ENCODE results near the gene RAD51B.

Gene RAD51B

GRCh38 chr14:68636597-68636996, 817.0 kb downstream of the RAD51B start:
- no peak overlapping the region for H2AFZ ChIP-seq
- no peaks in the 10 kb centered on the region for H3K27me3 ChIP-seq (ENCODE audit: control insufficient read depth, insufficient read depth, low read length)
- no peak overlapping the region for H3K4me3 ChIP-seq (ENCODE audit: low read depth, low read length)
- no peak overlapping the region for H3K27ac ChIP-seq
- no peaks in the 10 kb centered on the region for H3K9me3 ChIP-seq (ENCODE audit: control insufficient read depth, low read length)
- TF ChIP-seq, protein P1, sequence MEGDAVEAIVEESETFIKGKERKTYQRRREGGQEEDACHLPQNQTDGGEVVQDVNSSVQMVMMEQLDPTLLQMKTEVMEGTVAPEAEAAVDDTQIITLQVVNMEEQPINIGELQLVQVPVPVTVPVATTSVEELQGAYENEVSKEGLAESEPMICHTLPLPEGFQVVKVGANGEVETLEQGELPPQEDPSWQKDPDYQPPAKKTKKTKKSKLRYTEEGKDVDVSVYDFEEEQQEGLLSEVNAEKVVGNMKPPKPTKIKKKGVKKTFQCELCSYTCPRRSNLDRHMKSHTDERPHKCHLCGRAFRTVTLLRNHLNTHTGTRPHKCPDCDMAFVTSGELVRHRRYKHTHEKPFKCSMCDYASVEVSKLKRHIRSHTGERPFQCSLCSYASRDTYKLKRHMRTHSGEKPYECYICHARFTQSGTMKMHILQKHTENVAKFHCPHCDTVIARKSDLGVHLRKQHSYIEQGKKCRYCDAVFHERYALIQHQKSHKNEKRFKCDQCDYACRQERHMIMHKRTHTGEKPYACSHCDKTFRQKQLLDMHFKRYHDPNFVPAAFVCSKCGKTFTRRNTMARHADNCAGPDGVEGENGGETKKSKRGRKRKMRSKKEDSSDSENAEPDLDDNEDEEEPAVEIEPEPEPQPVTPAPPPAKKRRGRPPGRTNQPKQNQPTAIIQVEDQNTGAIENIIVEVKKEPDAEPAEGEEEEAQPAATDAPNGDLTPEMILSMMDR (IDR thresholded peaks at IDR 0.05) = no peak
- peak overlapping the region; percentile 25 for H3K4me2 ChIP-seq (ENCODE audit: low read length)
- no peaks in the 10 kb centered on the region for H3K79me2 ChIP-seq
- H3K4me1 ChIP-seq = no peaks in the 10 kb centered on the region
- no peaks in the 10 kb centered on the region for H3K36me3 ChIP-seq (ENCODE audit: control insufficient read depth, insufficient read depth, low read length)
- H3K9ac ChIP-seq = no peak overlapping the region

DNA sequence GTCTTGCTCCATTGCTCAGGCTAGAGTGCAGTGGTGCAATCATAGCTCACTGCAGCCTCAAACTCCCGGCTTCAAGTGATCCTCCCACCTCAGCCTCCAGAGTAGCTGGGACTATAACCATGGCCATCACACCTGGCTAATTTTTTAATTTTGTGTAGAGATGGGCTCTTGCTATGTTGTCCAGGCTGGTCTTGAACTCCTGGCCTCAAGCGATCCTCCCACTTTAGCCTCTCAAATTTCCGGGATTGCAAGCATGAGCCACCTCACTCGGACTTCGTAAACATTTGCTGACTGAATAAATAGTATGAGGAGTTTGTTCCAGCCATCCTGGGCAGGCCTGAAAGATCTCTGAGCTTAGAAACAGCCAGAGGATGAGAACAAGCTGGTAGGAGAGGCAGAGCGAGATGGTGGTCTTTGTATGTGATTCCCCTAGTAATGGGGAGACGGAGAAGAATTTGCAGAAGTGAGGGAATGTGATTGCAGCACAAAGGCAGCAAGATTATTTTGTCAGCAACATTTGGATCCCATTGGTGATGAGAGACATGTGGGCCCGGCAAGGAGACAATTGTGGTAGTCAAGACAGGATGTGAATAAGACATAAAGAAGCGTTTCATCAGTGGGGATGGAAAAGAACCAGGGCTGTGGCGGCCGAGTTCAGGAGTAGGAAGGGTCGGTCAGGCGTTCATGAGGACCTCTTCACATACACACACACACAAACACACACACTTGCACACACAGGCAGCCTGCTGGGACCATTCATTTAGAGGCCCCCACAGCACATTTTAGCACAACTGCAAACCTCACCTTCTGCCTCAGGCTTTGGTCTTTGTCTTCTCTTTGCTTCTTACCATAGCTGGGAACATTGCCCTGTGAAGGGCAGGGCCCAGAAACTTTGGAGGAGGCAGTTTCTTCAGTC, 817.8 kb downstream of the RAD51B start:
- H3K4me3 ChIP-seq (ENCODE audit: low read depth, low read length) = no peak overlapping the region
- no peaks in the 10 kb centered on the region for H3K9me3 ChIP-seq (ENCODE audit: control insufficient read depth, low read length)
- H2AFZ ChIP-seq = no peak overlapping the region
- TF ChIP-seq, protein P1 (IDR thresholded peaks at IDR 0.05) = no peak
- H3K4me2 ChIP-seq (ENCODE audit: low read length) = no peak overlapping the region
- no peaks in the 10 kb centered on the region for H3K4me1 ChIP-seq
- no peaks in the 10 kb centered on the region for H3K36me3 ChIP-seq (ENCODE audit: control insufficient read depth, insufficient read depth, low read length)
- no peak overlapping the region for H3K27ac ChIP-seq
- H3K79me2 ChIP-seq = no peaks in the 10 kb centered on the region
- H3K9ac ChIP-seq = no peak overlapping the region
- no peaks in the 10 kb centered on the region for H3K27me3 ChIP-seq (ENCODE audit: control insufficient read depth, insufficient read depth, low read length)

- no peak overlapping the region for H3K9ac ChIP-seq
- TF ChIP-seq, protein P1 (IDR thresholded peaks at IDR 0.05) = no peak
Observed at GRCh38 chr14:68638141-68638999, 818.8 kb downstream of the RAD51B start.

GRCh38 chr14:68639000-68639757, 819.6 kb downstream of the RAD51B start:
- Histone ChIP-seq H3K27me3 (ENCODE audit: control insufficient read depth, insufficient read depth, low read length) (no peaks in the 10 kb centered on the region), H3K4me2 (ENCODE audit: low read length) (no peak overlapping the region), H3K9me3 (ENCODE audit: control insufficient read depth, low read length) (no peaks in the 10 kb centered on the region), H3K4me3 (ENCODE audit: low read depth, low read length) (no peak overlapping the region), H3K4me1 (no peaks in the 10 kb centered on the region), H3K79me2 (no peaks in the 10 kb centered on the region), H3K27ac (no peak overlapping the region), H3K36me3 (ENCODE audit: control insufficient read depth, insufficient read depth, low read length) (no peaks in the 10 kb centered on the region), H3K9ac (no peak overlapping the region), H2AFZ (no peak overlapping the region)
- TF ChIP-seq, protein P1 (IDR thresholded peaks at IDR 0.05) = no peak

More at GRCh38 chr14:68638141-68638999, 818.8 kb downstream of the RAD51B start:
- Histone ChIP-seq H3K36me3 (ENCODE audit: control insufficient read depth, insufficient read depth, low read length) (no peaks in the 10 kb centered on the region), H3K9me3 (ENCODE audit: control insufficient read depth, low read length) (no peaks in the 10 kb centered on the region), H2AFZ (no peak overlapping the region), H3K79me2 (no peaks in the 10 kb centered on the region), H3K27ac (no peak overlapping the region), H3K4me1 (no peaks in the 10 kb centered on the region), H3K4me2 (ENCODE audit: low read length) (no peak overlapping the region), H3K4me3 (ENCODE audit: low read depth, low read length) (no peak overlapping the region), H3K27me3 (ENCODE audit: control insufficient read depth, insufficient read depth, low read length) (no peaks in the 10 kb centered on the region)

All from parathyroid adenoma (tissue), 2 donors.